HepG2 (cell line): Measurements from ENCODE around the gene GPC3.

Source experiments
- ATF7 ChIP-seq, 2 experiments: fragments of 450-650 bp in 1 of 2; sonication (generic) in 1 of 2; formaldehyde crosslinking in 1 of 2; IDR thresholded peaks; 2 replicates each; pipeline versions ENCODE4 v1.4.0 to v1.6.1; 2016 to 2020; ENCODE audit warnings: antibody characterized with exemption in 1 of 2, mild to moderate bottlenecking in 1 of 2, missing genetic modification reagents in 1 of 2
- FOXA1 ChIP-seq, 2 experiments: fragments of 450-650 bp in 1 of 2; sonication (generic) in 1 of 2; formaldehyde crosslinking in 1 of 2; IDR thresholded peaks; 2 replicates each; pipeline versions ENCODE4 v1.4.0 to v1.6.1; 2016 to 2020; ENCODE audit warnings: missing genetic modification reagents in 1 of 2
- GABPA ChIP-seq, 2 experiments: IDR thresholded peaks; 2 replicates each; pipeline ENCODE4 v1.6.1; 2011 to 2016; ENCODE audit warnings: low read depth in 2 of 2, low read length in 1 of 2, missing biosample characterization in 1 of 2, missing genetic modification characterization in 1 of 2
- MAFF ChIP-seq: IDR thresholded peaks from 2 replicates; pipeline ENCODE4 v1.6.1; 2011; ENCODE audit warnings: low read depth, low read length, improper control_type of control experiment
- NCOR1 ChIP-seq: fragments of 200-600 bp; sonication (generic); IDR thresholded peaks from 2 replicates; pipeline ENCODE4 v1.7.0; 2017; ENCODE audit warnings: antibody characterized with exemption, low read length, borderline replicate concordance
- REPIN1 ChIP-seq: sonication (generic); formaldehyde crosslinking; IDR thresholded peaks from 2 replicates; pipeline ENCODE4 v1.8.0; 2022; ENCODE audit warnings: missing genetic modification reagents, low read depth, mild to moderate bottlenecking, borderline replicate concordance
- SMAD1 ChIP-seq: sonication (generic); formaldehyde crosslinking; IDR thresholded peaks from 2 replicates; pipeline ENCODE4 v1.4.0; 2020; ENCODE audit warnings: missing genetic modification reagents, low read depth, mild to moderate bottlenecking, borderline replicate concordance
- SMC3 ChIP-seq: IDR thresholded peaks from 2 replicates; pipeline ENCODE4 v1.6.1; 2011; ENCODE audit warnings: low read length, improper control_type of control experiment
- ZBTB7A ChIP-seq: sonication (generic); formaldehyde crosslinking; IDR thresholded peaks from 2 replicates; pipeline ENCODE4 v1.8.0; 2022; ENCODE audit warnings: mild to moderate bottlenecking, missing genetic modification reagents
- ZC3H4 ChIP-seq: sonication (generic); formaldehyde crosslinking; IDR thresholded peaks from 2 replicates; pipeline ENCODE4 v1.4.0; 2020; ENCODE audit warnings: missing genetic modification reagents, borderline replicate concordance
- ZZZ3 ChIP-seq: sonication (generic); formaldehyde crosslinking; IDR thresholded peaks from 2 replicates; pipeline ENCODE4 v1.4.0; 2020; ENCODE audit warnings: missing genetic modification reagents, mild to moderate bottlenecking, borderline replicate concordance

- TF ChIP-seq GABPA (IDR thresholded peaks at IDR 0.05; ENCODE audit: low read depth, low read length) = no peak
- no peak for TF ChIP-seq GABPA (CRISPR knock-in tag; IDR thresholded peaks at IDR 0.05; ENCODE audit: low read depth)
- TF ChIP-seq NCOR1 = no peak
- TF ChIP-seq REPIN1 (CRISPR knock-in tag) = no peak
- TF ChIP-seq SMAD1 = no peak
- TF ChIP-seq ZZZ3 = no peak
- TF ChIP-seq SMC3 = no peak
- TF ChIP-seq ZC3H4 (CRISPR knock-in tag) = no peak
- TF ChIP-seq FOXA1 (IDR thresholded peaks at IDR 0.05) = no peak
- no peak for TF ChIP-seq FOXA1 (CRISPR knock-in tag; IDR thresholded peaks at IDR 0.05)
- TF ChIP-seq ATF7 (IDR thresholded peaks at IDR 0.05) = no peak
- no peak for TF ChIP-seq ATF7 (CRISPR knock-in tag; IDR thresholded peaks at IDR 0.05)
- TF ChIP-seq ZBTB7A (CRISPR knock-in tag) = no peak
- no peak for TF ChIP-seq MAFF
Observed at GRCh38 chrX:133606990-133607389, 378.4 kb downstream of the GPC3 start.
